ENCODE results near the gene ACER3.

Gene ACER3

DNA sequence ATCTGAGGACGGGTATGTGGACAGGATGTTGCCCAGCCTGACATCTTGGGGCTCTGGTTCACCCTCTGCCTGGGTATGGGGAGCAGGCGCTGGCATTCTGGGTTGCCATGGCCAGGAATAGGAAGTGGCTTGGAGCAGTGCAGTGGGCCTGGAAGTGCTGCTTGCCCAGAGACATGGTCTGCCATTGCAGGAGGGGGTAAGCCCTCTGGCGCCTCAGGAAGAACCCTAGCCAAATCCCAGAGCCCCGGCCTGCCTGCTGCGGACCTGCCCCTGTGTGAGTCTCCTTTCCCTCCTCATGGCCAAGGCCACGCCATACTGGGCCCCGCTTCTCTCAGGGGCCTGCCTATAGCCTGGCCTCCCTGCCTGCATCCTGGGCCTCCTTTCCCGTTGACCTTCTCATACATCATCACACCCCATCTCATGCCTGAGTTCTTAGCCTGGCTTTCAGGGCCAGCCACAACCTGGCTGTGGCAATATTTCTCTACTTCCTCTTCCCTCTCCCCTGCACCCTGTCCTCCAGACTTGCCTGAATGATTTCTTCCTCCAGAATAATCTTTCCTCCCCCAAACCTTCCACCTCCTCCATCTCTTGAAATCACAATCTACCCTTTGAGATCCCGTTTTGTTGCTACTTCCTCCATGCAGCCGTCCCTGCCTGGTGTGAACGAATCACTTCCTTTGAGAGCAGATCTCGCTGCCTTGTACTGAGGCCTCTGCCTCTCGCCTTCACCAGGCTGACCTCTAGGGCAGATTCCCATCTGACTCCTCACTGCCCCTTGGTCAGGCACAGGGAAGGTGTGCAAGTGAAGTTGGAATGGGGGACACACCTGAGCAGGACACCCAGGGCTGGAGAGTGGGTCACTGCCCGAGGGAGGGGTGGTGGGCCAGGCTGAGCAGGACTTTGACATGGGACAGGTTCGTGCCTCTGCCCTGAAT, 211.2 kb downstream of the ACER3 start:
- in situ Hi-C loops (cut with MboI; ENCODE audit: low sequenced_read_pairs): no loop called here

DNA sequence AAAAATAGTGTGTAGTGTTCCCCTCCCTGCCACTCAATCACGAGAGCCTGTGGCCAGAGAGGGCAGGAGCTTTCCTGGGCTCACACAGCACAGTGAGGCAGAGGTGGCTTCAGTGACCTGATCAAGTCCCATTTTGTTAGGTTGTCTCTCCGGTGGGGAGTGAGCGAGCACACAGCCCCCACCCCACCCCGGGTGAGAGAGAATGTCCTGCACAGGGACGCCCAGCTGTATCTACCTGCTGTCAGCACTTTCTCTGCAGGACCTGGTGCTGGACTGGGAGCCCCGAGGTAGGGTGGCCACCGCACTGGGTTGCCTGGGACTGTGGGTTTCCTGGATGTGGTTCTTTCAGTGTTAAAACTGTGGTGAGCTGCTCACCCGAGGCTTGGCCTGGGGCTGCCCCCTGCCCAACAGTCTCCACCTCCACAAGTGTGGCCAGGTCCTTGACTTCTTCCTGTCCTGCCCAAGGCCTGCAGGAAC, 212.2 kb downstream of the ACER3 start:
- in situ Hi-C loops (cut with MboI; ENCODE audit: low sequenced_read_pairs): no loop called here

DNA sequence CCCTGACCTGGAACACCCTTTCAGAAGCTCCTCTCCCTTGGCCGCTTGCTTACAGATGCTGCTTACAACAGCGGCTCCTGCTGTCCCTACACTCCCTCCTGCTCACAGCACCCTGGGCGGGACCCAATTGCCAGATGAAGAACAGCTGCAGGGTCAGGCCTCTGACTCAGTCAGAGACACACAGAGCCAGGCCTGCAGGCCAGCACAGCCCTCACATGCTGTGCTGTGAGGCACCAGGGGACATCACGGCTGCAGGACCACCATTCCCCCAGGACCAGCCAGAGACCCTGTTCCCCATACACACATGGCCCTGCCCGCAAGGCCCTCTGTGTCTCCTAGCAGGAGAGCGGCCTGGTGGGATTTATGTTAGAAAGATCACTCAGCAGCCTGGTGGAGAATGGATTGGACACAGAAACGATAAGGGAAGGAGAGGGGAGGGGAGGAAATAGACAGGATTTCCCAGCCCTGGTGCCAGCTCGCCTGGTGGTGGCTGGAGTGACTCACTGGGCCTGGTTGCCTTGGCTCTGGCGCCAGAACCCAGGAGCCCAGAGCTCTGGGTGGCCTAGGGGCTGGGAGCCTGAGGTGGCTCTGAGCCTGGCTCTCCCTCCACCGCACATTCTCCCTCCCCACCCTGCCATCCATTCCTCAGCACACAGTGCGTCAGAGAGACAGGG, 212.7 kb downstream of the ACER3 start:
- in situ Hi-C loops (cut with MboI; ENCODE audit: low sequenced_read_pairs): no loop called here

DNA sequence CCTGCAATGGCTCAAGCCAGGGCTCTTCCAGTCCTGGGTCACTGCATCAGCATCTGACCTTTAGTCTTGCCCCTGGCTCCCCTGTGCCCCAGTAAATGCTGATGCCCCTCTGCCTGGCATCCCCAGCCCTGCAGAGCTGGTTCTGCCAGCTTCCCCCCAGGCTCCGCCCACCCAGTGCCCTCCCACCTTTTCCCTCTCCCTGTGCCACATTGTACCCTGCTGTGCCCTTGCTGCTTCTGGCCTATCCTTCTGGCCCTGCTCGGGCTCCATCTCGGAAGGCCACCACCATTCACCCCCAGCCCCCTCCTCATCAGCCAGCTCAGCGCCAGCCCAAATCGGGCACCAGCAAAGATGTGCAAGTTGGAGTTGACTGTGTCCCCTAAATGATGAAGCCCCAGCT, 213.5 kb downstream of the ACER3 start:
- in situ Hi-C loops (cut with MboI; ENCODE audit: low sequenced_read_pairs): no loop called here

DNA sequence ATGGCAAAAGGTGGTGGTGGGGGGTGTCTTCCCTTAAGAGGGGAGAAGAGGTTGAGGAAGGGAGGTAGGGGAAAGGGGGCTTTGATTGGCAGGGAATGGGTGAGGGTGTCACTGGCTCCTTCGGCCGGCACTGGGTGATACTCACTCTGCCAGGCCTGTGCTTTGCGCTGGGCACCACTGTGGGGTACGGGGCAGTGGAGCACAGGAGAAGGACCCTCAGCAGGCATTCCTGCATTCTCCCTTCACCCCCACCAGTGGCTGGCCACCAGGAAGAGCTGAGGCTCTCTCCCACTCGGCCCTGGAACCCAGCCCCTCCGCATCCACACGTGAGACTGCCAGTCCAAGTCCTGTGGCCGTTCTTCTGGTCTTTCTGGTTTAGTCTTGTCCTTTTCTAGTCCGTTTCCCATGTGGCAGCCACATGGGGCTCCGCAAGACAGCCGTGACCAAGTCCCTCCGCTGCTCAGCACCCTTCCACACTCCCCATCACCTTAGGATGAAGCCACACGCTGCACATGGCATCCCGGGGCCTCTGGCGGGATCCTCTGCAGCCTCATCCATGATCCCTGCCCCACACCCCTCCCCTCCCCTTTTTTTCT, 214.0 kb downstream of the ACER3 start:
- in situ Hi-C loops (cut with MboI; ENCODE audit: low sequenced_read_pairs): no loop called here

DNA sequence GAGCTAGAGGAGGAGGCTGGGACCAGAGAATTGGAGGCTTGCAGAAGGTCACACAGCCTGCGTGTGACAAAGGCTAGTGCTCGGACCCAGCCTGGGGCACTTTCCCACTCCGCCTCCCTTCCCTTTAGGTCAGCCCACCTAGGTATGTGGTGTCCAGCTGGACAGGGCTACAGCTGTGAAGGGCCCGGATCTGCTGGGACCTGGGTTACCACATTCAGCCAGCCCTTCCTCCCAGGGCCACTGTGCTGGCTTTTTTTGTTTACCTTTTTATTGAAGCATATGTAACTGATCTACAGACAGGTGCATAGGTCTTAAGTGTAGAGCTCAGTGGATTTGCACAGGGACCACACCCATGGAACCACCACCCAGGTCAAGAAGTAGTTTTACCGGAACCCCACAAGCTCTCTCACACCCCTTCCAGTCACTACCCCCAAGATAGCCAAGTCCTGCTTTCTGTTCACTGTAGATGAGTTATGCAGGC, 214.7 kb downstream of the ACER3 start:
- in situ Hi-C loops (cut with MboI; ENCODE audit: low sequenced_read_pairs): no loop called here
